ENCODE data around the gene STRN. TPM values are rescaled to one million over a fixed set of nuclear protein-coding genes. Genes with fewer than 3 reads are reported as not detected.

Gene STRN
- total RNA-seq, 4 donors from 2014 or later, result 23.6 to 30.6 (median 25.3) TPM

DNA sequence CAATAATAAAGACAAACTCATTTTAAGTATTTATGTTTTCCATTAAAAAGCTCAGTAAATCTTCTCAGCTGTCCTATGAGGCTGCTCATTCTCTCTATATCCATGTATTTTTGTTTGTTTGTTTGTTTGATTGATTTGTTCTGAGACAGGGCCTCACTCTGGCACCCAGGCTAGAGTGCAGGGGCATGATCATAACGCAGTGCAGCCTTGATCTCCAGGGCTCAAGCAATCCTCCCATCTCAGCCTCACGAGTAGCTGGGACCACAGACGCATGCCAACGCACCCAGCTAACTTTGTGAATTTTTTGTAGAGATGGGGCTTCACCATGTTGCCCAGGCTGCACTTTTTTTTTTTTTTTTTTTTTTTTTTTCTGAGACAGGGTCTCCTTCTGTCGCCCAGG is 5.6 kb downstream of the STRN start:
- intact Hi-C loops (cut with DNase I; ENCODE audit: low total_unique reads), result no loop called here
- no peak for DNase-seq
- TF ChIP-seq POLR2A (IDR thresholded peaks at IDR 0.05) (no peak), EP300 (IDR thresholded peaks at IDR 0.05; ENCODE audit: low read depth) (no peak), POLR2AphosphoS5 (IDR thresholded peaks at IDR 0.05) (no peak), CTCF (IDR thresholded peaks at IDR 0.05) (no peak)
- WGBS, 2 donors (ENCODE audit: low coverage in 1 of 2), result 91% methylated on average over 5 of the region's 5 CpGs; no CpG with 5 or more reads in 1 of the 2 donors
- H3K4me1 ChIP-seq, result peaks cover 0 to 55% (median 18%) of the 10 kb centered on the region in 4 donors
- in situ Hi-C loops (cut with MboI; ENCODE audit: low pct_ligation_motif_present in 1 of 4, low pct_unique_long_range_greater_than_20kb in 1 of 4, low sequenced_read_pairs in 3 of 4), result no loop called here
- no peaks in the 10 kb centered on the region for H3K27me3 ChIP-seq
- H3K4me3 ChIP-seq, result no peak overlapping the region
- no peaks in the 10 kb centered on the region for H3K9me3 ChIP-seq
- H3K27ac ChIP-seq, result no peak overlapping the region
- no peaks in the 10 kb centered on the region for H3K36me3 ChIP-seq

- Histone ChIP-seq H3K9me3 (no peaks in the 10 kb centered on the region), H3K4me1 (peaks cover 0 to 50% (median 13%) of the 10 kb centered on the region in 4 donors), H3K4me3 (no peak overlapping the region), H3K27ac (no peak overlapping the region), H3K27me3 (no peaks in the 10 kb centered on the region), H3K36me3 (no peaks in the 10 kb centered on the region)
- WGBS, 2 donors (ENCODE audit: low coverage in 1 of 2), result 75 to 82% methylated on average over 2 of the region's 2 CpGs
- in situ Hi-C loops (cut with MboI; ENCODE audit: low pct_ligation_motif_present in 1 of 4, low pct_unique_long_range_greater_than_20kb in 1 of 4, low sequenced_read_pairs in 3 of 4) (no loop called here), intact Hi-C loops (cut with DNase I; ENCODE audit: low total_unique reads) (no loop called here)
- no peak for DNase-seq
- TF ChIP-seq EP300 (IDR thresholded peaks at IDR 0.05; ENCODE audit: low read depth) (no peak), CTCF (IDR thresholded peaks at IDR 0.05) (no peak), POLR2AphosphoS5 (IDR thresholded peaks at IDR 0.05) (no peak), POLR2A (IDR thresholded peaks at IDR 0.05) (no peak)
These were observed 6.2 kb downstream of the STRN start for GRCh38 chr2:36960005-36960675.

DNA sequence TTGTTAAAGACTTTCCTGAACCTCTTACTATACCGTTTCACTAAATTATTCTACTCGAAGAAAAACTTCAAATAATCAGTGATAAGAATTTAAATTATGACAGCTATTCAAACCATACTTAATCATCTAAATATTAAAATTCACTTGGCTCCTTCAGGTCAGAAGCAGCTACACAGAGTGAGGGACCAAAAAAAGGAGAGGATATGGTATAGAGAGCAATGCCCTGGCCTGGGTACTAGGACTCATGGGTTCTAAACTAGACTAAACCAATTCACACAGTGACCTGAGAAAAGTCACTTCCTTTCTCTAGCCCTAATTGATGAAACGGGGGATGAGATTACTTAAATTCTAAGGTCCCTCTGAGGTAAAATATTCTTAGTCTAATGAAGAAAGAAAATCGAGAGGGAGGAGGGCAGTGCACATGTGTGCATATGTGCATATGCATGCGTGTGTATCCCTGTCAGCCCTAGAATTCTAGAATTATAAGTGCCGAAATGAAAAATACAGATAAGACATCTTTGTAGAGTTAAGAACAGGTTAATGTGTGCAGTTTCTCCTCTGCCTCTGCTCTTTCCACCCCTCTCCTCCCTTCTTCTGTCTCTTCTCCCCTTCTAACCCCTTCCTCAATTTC is 11.2 kb downstream of the STRN start:
- H3K36me3 ChIP-seq, result no peaks in the 10 kb centered on the region
- intact Hi-C loops (cut with DNase I; ENCODE audit: low total_unique reads) (no loop called here), in situ Hi-C loops (cut with MboI; ENCODE audit: low pct_ligation_motif_present in 1 of 4, low pct_unique_long_range_greater_than_20kb in 1 of 4, low sequenced_read_pairs in 3 of 4) (no loop called here)
- 80 to 89% methylated on average over 6 of the region's 6 CpGs for WGBS, 2 donors (ENCODE audit: low coverage in 1 of 2)
- no peaks in the 10 kb centered on the region for H3K9me3 ChIP-seq
- H3K27me3 ChIP-seq, result no peaks in the 10 kb centered on the region
- TF ChIP-seq EP300 (IDR thresholded peaks at IDR 0.05; ENCODE audit: low read depth) (no peak), POLR2A (IDR thresholded peaks at IDR 0.05) (no peak), POLR2AphosphoS5 (IDR thresholded peaks at IDR 0.05) (no peak), CTCF (IDR thresholded peaks at IDR 0.05) (no peak)
- H3K4me1 ChIP-seq, result peaks cover 0 to 23% (median 2%) of the 10 kb centered on the region in 4 donors
- no peak for DNase-seq
- no peak overlapping the region for H3K27ac ChIP-seq
- H3K4me3 ChIP-seq, result no peak overlapping the region

DNA sequence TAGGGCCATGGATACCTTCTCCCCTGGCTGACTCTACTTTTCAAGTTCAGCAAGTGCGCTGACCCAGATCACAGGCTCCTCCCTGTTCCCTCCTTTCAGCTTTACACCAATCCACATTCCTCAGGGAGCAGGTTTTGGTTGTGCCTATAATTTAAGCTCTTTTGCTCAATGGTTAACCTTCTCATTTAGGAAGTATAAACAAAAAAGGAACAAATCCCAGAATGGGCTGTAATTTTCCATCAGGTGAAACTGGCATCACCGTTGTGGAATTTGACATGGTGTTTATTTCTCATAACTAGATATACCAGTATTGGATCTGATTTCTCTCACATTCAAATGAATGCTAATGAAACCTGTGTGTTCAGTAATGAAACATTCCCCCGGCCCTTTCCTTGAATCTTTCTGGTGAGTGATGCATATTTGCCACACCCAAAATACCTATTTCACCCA is 13.6 kb downstream of the STRN start:
- Histone ChIP-seq H3K9me3 (no peaks in the 10 kb centered on the region), H3K4me3 (no peak overlapping the region), H3K36me3 (no peaks in the 10 kb centered on the region), H3K4me1 (peaks cover 0 to 8% (median 2%) of the 10 kb centered on the region in 4 donors), H3K27me3 (no peaks in the 10 kb centered on the region), H3K27ac (no peak overlapping the region)
- DNase-seq, result no peak
- intact Hi-C loops (cut with DNase I; ENCODE audit: low total_unique reads), result no loop called here
- 70 to 78% methylated on average over 3 of the region's 3 CpGs for WGBS, 2 donors (ENCODE audit: low coverage in 1 of 2)
- TF ChIP-seq POLR2A (IDR thresholded peaks at IDR 0.05) (no peak), POLR2AphosphoS5 (IDR thresholded peaks at IDR 0.05) (no peak), CTCF (IDR thresholded peaks at IDR 0.05) (no peak), EP300 (IDR thresholded peaks at IDR 0.05; ENCODE audit: low read depth) (no peak)
- in situ Hi-C loops (cut with MboI; ENCODE audit: low pct_ligation_motif_present in 1 of 4, low pct_unique_long_range_greater_than_20kb in 1 of 4, low sequenced_read_pairs in 3 of 4), result no loop called here
